Neural progenitor cell (in vitro differentiated cells): ENCODE results near the gene LMTK2.

Experiments
- EZH2phosphoT487 ChIP-seq: fragments of 200-600 bp; sonication (generic); IDR thresholded peaks from 2 replicates; pipeline ENCODE4 v1.6.1; 2017; ENCODE audit warnings: antibody characterized with exemption
- TF ChIP-seq, protein P1 (sequence below): fragments of 200-600 bp; sonication (generic); IDR thresholded peaks from 2 replicates; pipeline ENCODE4 v1.5.1; 2017; ENCODE audit warnings: antibody characterized with exemption, mild to moderate bottlenecking

DNA sequence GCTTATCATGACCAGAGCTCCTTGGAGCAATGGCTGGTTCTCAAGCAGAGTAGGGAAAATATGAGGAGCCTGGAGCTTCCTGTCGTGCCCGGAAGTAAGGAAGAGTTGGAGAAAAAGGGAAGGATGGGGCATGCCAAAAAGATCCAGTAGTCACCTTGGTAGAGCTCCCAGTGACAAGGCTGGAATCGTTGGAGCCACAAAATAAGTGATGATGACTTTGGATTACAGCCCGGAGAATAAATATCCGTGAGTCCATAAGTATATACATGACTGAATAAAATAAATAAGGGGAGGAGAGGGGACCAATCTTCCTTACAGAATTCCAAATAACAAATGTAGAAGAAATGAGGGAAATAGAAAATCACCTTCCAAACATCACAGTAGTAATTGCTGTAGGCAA lies 29.3 kb downstream of the LMTK2 start:
- TF ChIP-seq, protein P1, sequence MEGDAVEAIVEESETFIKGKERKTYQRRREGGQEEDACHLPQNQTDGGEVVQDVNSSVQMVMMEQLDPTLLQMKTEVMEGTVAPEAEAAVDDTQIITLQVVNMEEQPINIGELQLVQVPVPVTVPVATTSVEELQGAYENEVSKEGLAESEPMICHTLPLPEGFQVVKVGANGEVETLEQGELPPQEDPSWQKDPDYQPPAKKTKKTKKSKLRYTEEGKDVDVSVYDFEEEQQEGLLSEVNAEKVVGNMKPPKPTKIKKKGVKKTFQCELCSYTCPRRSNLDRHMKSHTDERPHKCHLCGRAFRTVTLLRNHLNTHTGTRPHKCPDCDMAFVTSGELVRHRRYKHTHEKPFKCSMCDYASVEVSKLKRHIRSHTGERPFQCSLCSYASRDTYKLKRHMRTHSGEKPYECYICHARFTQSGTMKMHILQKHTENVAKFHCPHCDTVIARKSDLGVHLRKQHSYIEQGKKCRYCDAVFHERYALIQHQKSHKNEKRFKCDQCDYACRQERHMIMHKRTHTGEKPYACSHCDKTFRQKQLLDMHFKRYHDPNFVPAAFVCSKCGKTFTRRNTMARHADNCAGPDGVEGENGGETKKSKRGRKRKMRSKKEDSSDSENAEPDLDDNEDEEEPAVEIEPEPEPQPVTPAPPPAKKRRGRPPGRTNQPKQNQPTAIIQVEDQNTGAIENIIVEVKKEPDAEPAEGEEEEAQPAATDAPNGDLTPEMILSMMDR: no peak
- TF ChIP-seq EZH2phosphoT487: no peak
